Stimulated activated CD8-positive, alpha-beta memory T cell treated with anti-CD3 and anti-CD28 coated beads, Interleukin-12 subunit alpha, Interleukin-12 subunit beta, amount 100 ng/mL, for 24 hours (primary cell): Measurements from ENCODE around the gene NMB.

ENCODE experiments used
- DNase-seq: peaks from one replicate; pipeline ENCODE4 v3.0.0-alpha.2; 2020; ENCODE audit errors: extremely low read depth

Gene NMB

GRCh38 chr15:84616235-84616634, 41.8 kb downstream of the NMB start:
- no peak for DNase-seq

GRCh38 chr15:84611631-84612030, 46.4 kb downstream of the NMB start:
- DNase-seq, result no peak

- no peak for DNase-seq
Observed at GRCh38 chr15:84609818-84610525, 48.0 kb downstream of the NMB start.

GRCh38 chr15:84608707-84609284, 49.2 kb downstream of the NMB start:
- DNase-seq, result no peak

- no peak for DNase-seq
Observed at GRCh38 chr15:84606653-84607120, 51.3 kb downstream of the NMB start.

GRCh38 chr15:84605554-84605882, 52.5 kb downstream of the NMB start:
- no peak for DNase-seq
